Midbrain (tissue), 1 donor: ENCODE measurements around the gene MAFG.
A peak's percentile ranks its signal among the peaks of the same experiment; 100 is the strongest.

Experiments
- DNase-seq: peaks from one replicate; lab custom pipeline; 2025; lab: John Stamatoyannopoulos, UW

MAFG gene

GRCh38 chr17:81939881-81940385 lies 12.4 kb upstream of the MAFG start:
- peak; percentile 56 for DNase-seq

GRCh38 chr17:81939218-81939617 lies 11.7 kb upstream of the MAFG start:
- no peak for DNase-seq

DNA sequence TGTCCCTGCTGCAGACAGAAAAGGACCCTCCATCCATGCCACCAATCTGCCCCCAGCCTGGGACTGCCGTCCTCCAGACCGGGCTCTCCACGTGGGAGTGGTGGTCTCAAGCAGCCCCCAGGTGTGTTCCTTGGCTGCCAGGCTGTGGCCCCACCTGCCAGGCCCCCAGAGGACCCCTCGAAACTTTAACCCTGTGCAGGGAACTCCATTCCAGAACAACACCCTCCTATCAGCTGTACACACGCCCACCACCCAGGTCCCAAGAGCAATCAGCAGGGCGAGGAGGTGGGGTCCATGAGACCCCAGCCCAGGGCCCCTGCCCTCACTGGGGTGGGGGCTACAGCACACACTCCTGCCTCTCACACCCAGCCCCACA lies 8.2 kb upstream of the MAFG start:
- DNase-seq = no peak

- DNase-seq = no peak
Measured at GRCh38 chr17:81934850-81935708, 7.5 kb upstream of the MAFG start.

DNA sequence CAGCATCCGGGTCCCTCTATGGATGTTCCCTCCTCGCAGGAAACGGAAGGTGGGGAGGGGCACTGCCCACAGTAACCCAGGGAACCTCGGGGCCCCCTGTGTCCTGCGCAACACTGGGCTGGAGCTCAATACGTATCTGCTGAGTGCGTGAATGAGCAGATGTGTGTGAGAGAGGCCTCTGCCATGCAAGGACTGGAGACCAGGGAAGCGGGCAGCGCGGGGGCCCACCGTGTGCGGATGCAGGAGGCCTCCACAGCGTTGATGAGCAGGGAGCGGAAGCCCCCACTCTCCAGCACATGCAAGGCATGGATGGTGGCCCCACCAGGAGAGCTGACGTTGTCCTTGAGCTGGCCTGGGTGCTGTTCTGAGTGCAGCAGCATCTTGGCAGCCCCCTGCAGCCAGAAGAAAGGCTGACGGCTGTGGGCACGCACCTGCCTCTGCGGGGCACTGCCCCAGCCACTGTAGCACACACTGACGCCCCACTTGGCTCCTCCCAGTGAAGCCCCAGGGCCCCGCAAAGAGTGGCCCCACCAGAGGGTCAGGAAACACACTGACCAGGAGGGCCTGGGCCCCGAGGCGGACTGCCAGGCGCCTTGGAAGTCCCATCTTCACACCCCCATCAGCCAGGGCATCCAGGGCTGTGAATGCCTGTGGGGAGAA lies 6.7 kb upstream of the MAFG start:
- no peak for DNase-seq

DNA sequence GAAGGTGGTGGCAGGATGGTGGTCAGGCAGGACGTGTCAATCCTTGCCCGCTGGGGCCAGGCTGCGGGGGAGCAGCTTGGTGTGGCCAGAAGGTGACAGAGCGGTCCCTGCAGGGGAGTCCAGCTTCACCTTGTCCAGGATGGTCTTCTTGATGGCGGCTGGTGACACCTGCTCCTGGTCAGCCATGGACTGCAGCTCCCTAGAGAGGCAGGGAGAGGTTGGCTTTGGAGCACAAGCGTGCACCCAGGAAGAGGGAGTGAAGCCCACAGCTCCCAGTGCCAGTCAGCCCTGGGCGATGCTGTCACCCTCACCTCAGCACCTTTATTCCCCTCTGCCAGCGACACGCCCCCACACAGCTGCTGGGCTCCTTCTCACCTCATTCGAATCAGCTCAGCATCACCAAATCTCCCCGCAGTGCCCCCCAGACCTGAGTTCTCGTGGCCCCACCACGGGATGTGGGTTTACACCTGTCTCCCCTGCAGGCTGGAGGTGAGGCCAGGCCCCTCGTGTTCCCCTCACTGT lies 5.7 kb upstream of the MAFG start:
- DNase-seq = no peak

- no peak for DNase-seq
Measured at GRCh38 chr17:81932333-81932983, 4.9 kb upstream of the MAFG start.

GRCh38 chr17:81931557-81932332 lies 4.2 kb upstream of the MAFG start:
- no peak for DNase-seq

GRCh38 chr17:81931189-81931556 lies 3.6 kb upstream of the MAFG start:
- DNase-seq = no peak

GRCh38 chr17:81930142-81931125 lies 2.9 kb upstream of the MAFG start:
- no peak for DNase-seq

DNA sequence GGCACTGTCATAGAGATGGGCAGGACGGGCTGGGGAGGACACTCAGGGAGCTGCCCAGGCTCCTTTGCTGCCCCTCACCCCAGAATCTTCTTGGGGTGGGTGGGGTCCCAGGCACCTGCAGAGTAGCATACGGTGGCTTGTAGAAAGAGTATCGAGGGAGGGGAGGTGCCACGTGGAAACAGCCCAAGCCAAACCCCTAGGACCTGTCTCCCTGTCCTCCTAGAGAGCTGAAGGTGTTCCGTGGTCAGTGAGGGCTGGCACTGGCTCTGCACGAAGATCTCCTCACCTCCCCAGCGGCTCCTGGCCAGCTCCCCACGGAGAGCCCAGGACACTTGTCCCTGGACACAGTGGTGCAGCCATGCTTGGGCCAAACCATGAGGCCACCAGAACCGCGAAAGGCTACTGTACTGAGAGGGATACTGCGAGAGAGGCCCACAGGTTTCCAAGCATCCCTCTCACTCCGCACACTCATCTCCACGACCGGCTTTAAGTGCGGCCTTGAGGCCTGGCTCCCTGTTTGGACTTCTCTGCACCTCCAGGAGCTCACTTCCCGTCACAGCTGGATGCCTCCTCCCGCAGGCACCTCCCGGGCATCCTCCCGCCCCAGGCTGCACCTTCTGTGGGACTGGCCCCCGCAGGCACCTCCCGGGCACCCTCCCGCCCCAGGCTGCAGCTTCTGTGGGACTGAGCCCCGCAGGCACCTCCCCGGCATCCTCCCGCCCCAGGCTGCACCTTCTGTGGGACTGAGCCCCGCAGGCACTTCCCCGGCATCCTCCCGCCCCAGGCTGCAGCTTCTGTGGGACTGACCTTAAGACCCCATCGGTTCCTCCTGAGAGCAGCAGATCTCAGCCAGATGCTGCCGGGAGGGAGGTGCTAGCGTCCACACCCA lies 2.0 kb upstream of the MAFG start:
- no peak for DNase-seq

DNA sequence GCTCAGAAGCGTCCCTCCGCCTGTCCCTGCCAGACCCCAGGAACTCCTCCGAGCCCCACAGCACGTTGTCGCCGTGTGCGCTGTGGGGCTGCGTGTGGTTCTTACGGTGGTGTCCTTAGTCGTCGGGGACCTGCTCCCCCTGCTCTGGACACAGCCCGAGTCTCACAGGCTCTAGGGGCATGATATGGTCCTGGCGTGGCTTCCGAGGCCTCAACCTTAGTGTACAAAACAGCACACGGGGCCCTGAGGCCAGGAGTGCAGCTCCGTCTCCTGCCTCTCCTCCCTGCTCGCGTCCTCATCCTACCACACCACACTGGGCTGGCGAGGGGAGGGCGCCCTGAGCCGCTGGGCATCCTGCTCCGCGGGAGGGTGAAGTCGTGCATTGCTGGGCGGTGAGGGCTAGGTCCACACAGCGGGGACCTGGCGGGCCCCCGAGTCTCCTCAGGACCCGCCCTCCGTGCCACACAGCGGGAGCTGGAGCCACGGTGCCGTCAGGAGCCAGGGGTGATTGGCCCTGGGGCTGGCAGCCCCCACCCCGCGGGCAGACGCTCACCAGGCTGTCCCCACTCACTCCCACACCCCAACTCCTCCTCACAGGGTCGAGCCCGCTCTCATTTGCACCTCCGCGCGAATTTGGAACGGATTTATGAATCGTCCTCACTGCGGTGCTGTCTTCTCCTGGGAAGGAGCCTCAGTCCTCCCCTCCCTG lies 1.2 kb upstream of the MAFG start:
- no peak for DNase-seq

- no peak for DNase-seq
Measured at GRCh38 chr17:81927152-81927652, 333 bp downstream of the MAFG start.

GRCh38 chr17:81926451-81927151 lies 934 bp downstream of the MAFG start:
- peak; percentile 48 for DNase-seq

DNA sequence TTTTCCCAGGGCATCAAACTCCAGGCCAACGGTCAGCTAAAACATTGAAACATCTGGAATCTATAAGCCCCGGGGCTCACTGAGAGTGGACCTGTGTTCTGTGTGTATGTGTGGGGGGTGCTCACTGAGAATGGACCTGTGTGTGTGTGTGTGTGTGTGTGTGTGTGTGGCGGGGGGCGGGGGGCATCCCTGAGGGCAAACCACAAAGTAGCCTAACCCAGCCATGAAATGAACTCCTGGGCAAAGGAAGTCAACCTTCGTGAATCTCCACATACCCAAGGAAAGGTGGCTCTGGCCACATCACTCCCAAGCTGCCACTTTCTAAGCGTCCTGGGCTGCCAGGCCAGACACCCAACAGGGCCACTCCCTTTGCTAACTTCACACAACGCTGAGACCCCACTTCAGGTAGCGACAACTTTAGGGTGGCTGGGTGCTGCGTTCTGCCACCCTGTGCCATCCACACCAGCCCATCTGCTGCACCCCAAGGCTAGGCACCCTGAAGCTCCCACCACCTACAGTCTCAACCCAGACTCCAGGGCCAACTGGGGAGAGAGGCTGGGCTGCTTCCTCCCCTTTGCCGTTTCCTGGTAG lies 1.6 kb downstream of the MAFG start:
- no peak for DNase-seq

GRCh38 chr17:81924557-81925532 lies 2.7 kb downstream of the MAFG start:
- DNase-seq = no peak
